ENCODE results near the gene NTSR1. TPM values are rescaled to one million over a fixed set of nuclear protein-coding genes. Genes with fewer than 3 reads are reported as not detected.

The NTSR1 gene
- total and polyA plus RNA-seq, 7 experiments from 2014 or later = 0.11 to 0.78 (median 0.14) TPM; not detected in 3

DNA sequence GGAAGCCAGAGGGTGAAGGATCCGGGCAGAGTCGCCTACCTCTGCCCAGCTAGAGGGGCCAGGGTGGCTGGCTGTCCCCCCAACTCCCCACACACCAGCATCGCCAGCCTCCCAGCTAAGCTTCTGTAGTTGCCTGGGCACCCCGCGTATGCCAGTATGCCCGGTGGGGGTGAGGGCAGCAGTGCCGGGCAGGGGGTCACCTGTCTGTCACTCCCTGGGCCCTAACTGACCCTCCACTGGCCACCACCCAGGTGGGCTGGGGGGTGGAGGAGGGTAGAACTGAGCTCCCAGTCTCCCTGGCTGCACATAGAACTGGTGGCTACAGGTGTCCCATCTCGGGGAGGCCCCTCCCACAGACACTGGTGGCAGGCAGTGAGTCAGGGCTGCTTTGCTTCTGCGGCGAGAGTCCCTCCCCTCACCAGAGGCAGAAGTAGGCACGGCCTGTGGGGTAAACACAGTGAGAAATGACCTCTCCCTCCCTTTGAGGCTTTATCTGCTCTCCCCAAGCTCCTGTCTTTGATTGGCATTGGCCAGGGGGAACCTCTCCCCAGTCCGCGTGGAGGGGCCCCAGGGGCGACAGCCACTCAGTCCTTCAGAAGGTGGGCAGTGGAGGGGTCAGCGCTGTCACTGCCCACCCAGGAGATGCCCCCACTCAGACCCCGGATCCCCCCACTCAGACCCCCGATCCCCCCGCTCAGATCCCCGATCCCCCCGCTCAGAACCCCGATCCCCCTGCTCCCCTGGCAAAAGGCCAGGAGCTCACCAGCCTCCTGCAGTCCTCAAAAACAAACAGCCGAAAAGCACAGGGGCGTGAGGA, 2.5 kb downstream of the NTSR1 start:
- ChIA-PET CTCF (no interaction called here), POLR2A (interaction anchor here (0.8 to 1.1 kb wide), 2 partner anchors 8 to 81 kb away, joined by 3 to 4 read pairs; no protein-coding TSS in a partner anchor)
- Histone ChIP-seq H3K4me3 (ENCODE audit: low read length) (no peak overlapping the region), H3K27ac (ENCODE audit: low read depth, low read length) (no peak overlapping the region), H3K4me1 (ENCODE audit: control insufficient read depth in 2 of 2, insufficient read depth in 2 of 2, low read length in 2 of 2) (peaks cover 3 to 7% of the 10 kb centered on the region in 2 donors), H3K27me3 (ENCODE audit: control insufficient read depth in 2 of 2, insufficient read depth in 2 of 2, low read length in 2 of 2) (peaks cover 0 to 5% of the 10 kb centered on the region in 2 donors), H3K36me3 (ENCODE audit: control insufficient read depth in 2 of 3, insufficient read depth in 3 of 3, low read length in 3 of 3) (no peaks in the 10 kb centered on the region), H3K9me3 (ENCODE audit: control insufficient read depth in 2 of 3, low read length in 3 of 3) (no peaks in the 10 kb centered on the region)
- no peak overlapping the region for H3K27ac Mint-ChIP-seq
- peaks cover 0 to 2% (median 0%) of the 10 kb centered on the region in 11 donors for H3K9me3 Mint-ChIP-seq
- H3K36me3 Mint-ChIP-seq = no peaks in the 10 kb centered on the region
- H3K27me3 Mint-ChIP-seq = peaks cover 7 to 67% (median 13%) of the 10 kb centered on the region in 5 donors
- peaks cover 4 to 23% (median 16%) of the 10 kb centered on the region in 7 donors for H3K4me1 Mint-ChIP-seq
- H3K4me3 Mint-ChIP-seq = peak overlapping the region in 1 of 10 donors; percentile 9
- intact Hi-C loops (cut with micrococcal nuclease) = no loop called here
- DNase-seq (no peak), ATAC-seq (peak; percentile 76)

DNA sequence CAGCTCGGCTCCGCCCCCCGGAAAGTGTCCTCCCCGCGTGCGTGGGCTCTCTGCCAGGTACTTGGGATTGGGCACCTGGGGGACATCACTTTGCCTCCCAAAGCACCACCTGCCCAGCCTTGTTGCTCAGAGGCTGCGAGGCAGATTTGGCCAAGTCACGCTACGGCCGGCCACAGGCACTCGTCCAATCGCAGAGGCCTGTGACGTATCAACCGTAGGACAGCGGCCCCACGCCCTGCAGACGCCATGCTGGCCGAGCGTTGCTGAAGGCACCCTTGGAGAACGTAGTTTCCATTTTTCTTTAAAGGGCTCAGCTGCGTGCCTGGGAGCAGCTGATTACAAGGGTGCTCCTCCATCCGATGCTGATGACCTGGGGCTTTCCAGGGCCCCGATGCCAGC, 3.1 kb downstream of the NTSR1 start:
- Mint-ChIP-seq H3K4me3 (no peak overlapping the region), H3K36me3 (no peaks in the 10 kb centered on the region), H3K27ac (no peak overlapping the region), H3K4me1 (peaks cover 10 to 29% (median 22%) of the 10 kb centered on the region in 7 donors), H3K9me3 (peaks cover 0 to 2% (median 0%) of the 10 kb centered on the region in 11 donors), H3K27me3 (peaks cover 7 to 72% (median 13%) of the 10 kb centered on the region in 5 donors)
- no peaks in the 10 kb centered on the region for H3K9me3 ChIP-seq (ENCODE audit: control insufficient read depth in 2 of 3, low read length in 3 of 3)
- H3K4me3 ChIP-seq (ENCODE audit: low read length) = no peak overlapping the region
- no peak for DNase-seq
- peaks cover 0 to 5% of the 10 kb centered on the region in 2 donors for H3K27me3 ChIP-seq (ENCODE audit: control insufficient read depth in 2 of 2, insufficient read depth in 2 of 2, low read length in 2 of 2)
- CTCF ChIA-PET = no interaction called here
- peaks cover 9 to 13% of the 10 kb centered on the region in 2 donors for H3K4me1 ChIP-seq (ENCODE audit: control insufficient read depth in 2 of 2, insufficient read depth in 2 of 2, low read length in 2 of 2)
- POLR2A ChIA-PET = interaction anchor here (0.6 to 1.1 kb wide), 3 partner anchors 9 to 81 kb away, joined by 3 to 5 read pairs (median 4); no protein-coding TSS in a partner anchor
- ATAC-seq = no peak
- H3K36me3 ChIP-seq (ENCODE audit: control insufficient read depth in 2 of 3, insufficient read depth in 3 of 3, low read length in 3 of 3) = no peaks in the 10 kb centered on the region
- H3K27ac ChIP-seq (ENCODE audit: low read depth, low read length) = no peak overlapping the region
- intact Hi-C loops (cut with micrococcal nuclease) = no loop called here

GRCh38 chr20:62712606-62713005, 4.0 kb downstream of the NTSR1 start:
- H3K27ac ChIP-seq (ENCODE audit: low read depth, low read length) = no peak overlapping the region
- no peak for DNase-seq
- intact Hi-C loops (cut with micrococcal nuclease) = no loop called here
- no peaks in the 10 kb centered on the region for H3K36me3 Mint-ChIP-seq
- peaks cover 0 to 5% of the 10 kb centered on the region in 2 donors for H3K27me3 ChIP-seq (ENCODE audit: control insufficient read depth in 2 of 2, insufficient read depth in 2 of 2, low read length in 2 of 2)
- H3K4me1 ChIP-seq (ENCODE audit: control insufficient read depth in 2 of 2, insufficient read depth in 2 of 2, low read length in 2 of 2) = peaks cover 13 to 21% of the 10 kb centered on the region in 2 donors
- H3K27me3 Mint-ChIP-seq = peaks cover 7 to 67% (median 13%) of the 10 kb centered on the region in 5 donors
- H3K9me3 ChIP-seq (ENCODE audit: control insufficient read depth in 2 of 3, low read length in 3 of 3) = no peaks in the 10 kb centered on the region
- H3K9me3 Mint-ChIP-seq = peaks cover 0 to under 1% (median 0%) of the 10 kb centered on the region in 11 donors
- H3K4me3 Mint-ChIP-seq = no peak overlapping the region
- H3K27ac Mint-ChIP-seq = no peak overlapping the region
- ChIA-PET CTCF (no interaction called here), POLR2A (no interaction called here)
- no peak for ATAC-seq
- no peak overlapping the region for H3K4me3 ChIP-seq (ENCODE audit: low read length)
- H3K36me3 ChIP-seq (ENCODE audit: control insufficient read depth in 2 of 3, insufficient read depth in 3 of 3, low read length in 3 of 3) = no peaks in the 10 kb centered on the region
- peaks cover 11 to 34% (median 21%) of the 10 kb centered on the region in 7 donors for H3K4me1 Mint-ChIP-seq

GRCh38 chr20:62714006-62714405, 5.4 kb downstream of the NTSR1 start:
- intact Hi-C loops (cut with micrococcal nuclease) = no loop called here
- H3K27ac ChIP-seq (ENCODE audit: low read depth, low read length) = no peak overlapping the region
- peaks cover 5 to 67% (median 10%) of the 10 kb centered on the region in 5 donors for H3K27me3 Mint-ChIP-seq
- H3K9me3 ChIP-seq (ENCODE audit: control insufficient read depth in 2 of 3, low read length in 3 of 3) = no peaks in the 10 kb centered on the region
- ChIA-PET CTCF (no interaction called here), POLR2A (no interaction called here)
- H3K4me1 ChIP-seq (ENCODE audit: control insufficient read depth in 2 of 2, insufficient read depth in 2 of 2, low read length in 2 of 2) = peaks cover 13 to 16% of the 10 kb centered on the region in 2 donors
- H3K9me3 Mint-ChIP-seq = peaks cover 0 to 3% (median under 1%) of the 10 kb centered on the region in 11 donors
- DNase-seq (no peak), ATAC-seq (no peak)
- H3K27ac Mint-ChIP-seq = peak overlapping the region in 1 of 9 donors; percentile 20
- H3K4me1 Mint-ChIP-seq = peaks cover 11 to 36% (median 22%) of the 10 kb centered on the region in 7 donors
- H3K27me3 ChIP-seq (ENCODE audit: control insufficient read depth in 2 of 2, insufficient read depth in 2 of 2, low read length in 2 of 2) = no peaks in the 10 kb centered on the region
- H3K36me3 Mint-ChIP-seq = no peaks in the 10 kb centered on the region
- H3K4me3 Mint-ChIP-seq = no peak overlapping the region
- H3K4me3 ChIP-seq (ENCODE audit: low read length) = no peak overlapping the region
- H3K36me3 ChIP-seq (ENCODE audit: control insufficient read depth in 2 of 3, insufficient read depth in 3 of 3, low read length in 3 of 3) = no peaks in the 10 kb centered on the region

- Histone ChIP-seq H3K27ac (ENCODE audit: low read depth, low read length) (no peak overlapping the region), H3K27me3 (ENCODE audit: control insufficient read depth in 2 of 2, insufficient read depth in 2 of 2, low read length in 2 of 2) (no peaks in the 10 kb centered on the region), H3K4me3 (ENCODE audit: low read length) (no peak overlapping the region), H3K9me3 (ENCODE audit: control insufficient read depth in 2 of 3, low read length in 3 of 3) (no peaks in the 10 kb centered on the region), H3K4me1 (ENCODE audit: control insufficient read depth in 2 of 2, insufficient read depth in 2 of 2, low read length in 2 of 2) (peaks cover 13 to 16% of the 10 kb centered on the region in 2 donors), H3K36me3 (ENCODE audit: control insufficient read depth in 2 of 3, insufficient read depth in 3 of 3, low read length in 3 of 3) (no peaks in the 10 kb centered on the region)
- peaks cover 11 to 36% (median 22%) of the 10 kb centered on the region in 7 donors for H3K4me1 Mint-ChIP-seq
- ATAC-seq (no peak), DNase-seq (no peak)
- peaks cover 0 to 11% (median 5%) of the 10 kb centered on the region in 11 donors for H3K9me3 Mint-ChIP-seq
- CTCF ChIA-PET = no interaction called here
- peak overlapping the region in 3 of 10 donors; percentile 26 to 51 (median 43) for H3K4me3 Mint-ChIP-seq
- H3K36me3 Mint-ChIP-seq = peaks cover 0 to 6% (median 2%) of the 10 kb centered on the region in 5 donors
- peaks cover 5 to 69% (median 7%) of the 10 kb centered on the region in 5 donors for H3K27me3 Mint-ChIP-seq
- intact Hi-C loops (cut with micrococcal nuclease) = no loop called here
- POLR2A ChIA-PET = interaction anchor here (1.4 kb wide), 1 partner anchor 94 kb away, joined by 4 read pairs; no protein-coding TSS in a partner anchor
- H3K27ac Mint-ChIP-seq = peak overlapping the region in 4 of 9 donors; percentile 1 to 90 (median 82)
Observed at GRCh38 chr20:62714799-62715198, 6.2 kb downstream of the NTSR1 start.

GRCh38 chr20:62715201-62715600, 6.6 kb downstream of the NTSR1 start:
- H3K9me3 ChIP-seq (ENCODE audit: control insufficient read depth in 2 of 3, low read length in 3 of 3) = no peaks in the 10 kb centered on the region
- ChIA-PET POLR2A (interaction anchor here (1.0 to 1.4 kb wide), 2 partner anchors 10 to 93 kb away, joined by 3 to 4 read pairs; no protein-coding TSS in a partner anchor), CTCF (interaction anchor here (1.1 kb wide), 1 partner anchor 25 kb away, joined by 3 read pairs; no protein-coding TSS in a partner anchor)
- intact Hi-C loops (cut with micrococcal nuclease) = no loop called here
- Mint-ChIP-seq H3K4me3 (peak overlapping the region in 3 of 10 donors; percentile 26 to 51 (median 43)), H3K27me3 (peaks cover 2 to 65% (median 5%) of the 10 kb centered on the region in 5 donors), H3K27ac (peak overlapping the region in 3 of 9 donors; percentile 79 to 90 (median 85)), H3K36me3 (peaks cover 0 to 7% (median 2%) of the 10 kb centered on the region in 5 donors), H3K4me1 (peaks cover 11 to 35% (median 22%) of the 10 kb centered on the region in 7 donors), H3K9me3 (peaks cover 0 to 13% (median 7%) of the 10 kb centered on the region in 11 donors)
- H3K36me3 ChIP-seq (ENCODE audit: control insufficient read depth in 2 of 3, insufficient read depth in 3 of 3, low read length in 3 of 3) = no peaks in the 10 kb centered on the region
- no peak overlapping the region for H3K4me3 ChIP-seq (ENCODE audit: low read length)
- H3K27me3 ChIP-seq (ENCODE audit: control insufficient read depth in 2 of 2, insufficient read depth in 2 of 2, low read length in 2 of 2) = no peaks in the 10 kb centered on the region
- H3K4me1 ChIP-seq (ENCODE audit: control insufficient read depth in 2 of 2, insufficient read depth in 2 of 2, low read length in 2 of 2) = peaks cover 13 to 16% of the 10 kb centered on the region in 2 donors
- DNase-seq = no peak
- H3K27ac ChIP-seq (ENCODE audit: low read depth, low read length) = no peak overlapping the region
- no peak for ATAC-seq

All from naive thymus-derived CD4-positive, alpha-beta T cell (primary cell).